Bronchial epithelial cell (primary cell): ENCODE results near the gene MSANTD2. TPM values are rescaled to one million over a fixed set of nuclear protein-coding genes. Genes with fewer than 3 reads are reported as not detected.

Source experiments
- DNase-seq: peaks from one replicate; pipeline ENCODE4 v3.0.0-alpha.2; 2010; ENCODE audit warnings: low read depth
- FAIRE-seq: peaks from 2 replicates; lab custom pipeline; 2011; peaks lifted over from hg19 to GRCh38; lab: Jason Lieb, UNC
- H3K27me3 ChIP-seq: 2 replicates; pipeline ENCODE4 v1.5.1; 2011; ENCODE audit warnings: low read length; ENCODE audit not compliant: control insufficient read depth, insufficient read depth
- H3K36me3 ChIP-seq: 2 replicates; pipeline ENCODE4 v1.5.1; 2011; ENCODE audit warnings: low read length; ENCODE audit not compliant: control insufficient read depth, insufficient read depth
- H3K4me3 ChIP-seq: 2 replicates; pipeline ENCODE4 v1.5.1; 2011; ENCODE audit warnings: mild to moderate bottlenecking, low read depth, low read length, control low read depth
- CTCF ChIP-seq: IDR thresholded peaks from 2 replicates; pipeline ENCODE4 v1.5.1; 2011; ENCODE audit warnings: mild to moderate bottlenecking, moderate library complexity, low read length, control low read depth, inconsistent platforms; ENCODE audit not compliant: insufficient read depth, severe bottlenecking
- total RNA-seq: library from RNA; depleted of rRNA; stranded (reverse); fragments of >200 nt; gene quantifications from 2 replicates; pipeline ENCODE4 v1.2.1, GENCODE V29; 2014

MSANTD2 gene
- total RNA-seq, 1 donor from 2014 or later: 2.9 TPM

- no peaks in the 10 kb centered on the region for H3K36me3 ChIP-seq
- no peak for TF ChIP-seq CTCF
- peaks cover 3% of the 10 kb centered on the region for H3K27me3 ChIP-seq
- no peak overlapping the region for H3K4me3 ChIP-seq
- DNase-seq (no peak), FAIRE-seq (no peak)
Observed at GRCh38 chr11:124830749-124831148, 30.5 kb upstream of the MSANTD2 start.

GRCh38 chr11:124829986-124830385 lies 29.8 kb upstream of the MSANTD2 start:
- Histone ChIP-seq H3K27me3 (peaks cover 3% of the 10 kb centered on the region), H3K4me3 (no peak overlapping the region), H3K36me3 (no peaks in the 10 kb centered on the region)
- TF ChIP-seq CTCF: no peak
- no peak for FAIRE-seq
- DNase-seq: no peak

GRCh38 chr11:124825876-124826275 lies 25.7 kb upstream of the MSANTD2 start:
- no peak for TF ChIP-seq CTCF

GRCh38 chr11:124823512-124824376 lies 23.5 kb upstream of the MSANTD2 start:
- no peaks in the 10 kb centered on the region for H3K27me3 ChIP-seq
- H3K4me3 ChIP-seq: no peak overlapping the region
- DNase-seq (no peak), FAIRE-seq (no peak)
- TF ChIP-seq CTCF: no peak
- H3K36me3 ChIP-seq: no peaks in the 10 kb centered on the region

More at GRCh38 chr11:124825876-124826275, 25.7 kb upstream of the MSANTD2 start:
- Histone ChIP-seq H3K4me3 (no peak overlapping the region), H3K27me3 (peaks cover 2% of the 10 kb centered on the region), H3K36me3 (no peaks in the 10 kb centered on the region)
- no peak for DNase-seq
- peak; percentile 81 for FAIRE-seq

- peaks cover 1% of the 10 kb centered on the region for H3K27me3 ChIP-seq
- FAIRE-seq (no peak), DNase-seq (no peak)
- H3K4me3 ChIP-seq: no peak overlapping the region
- H3K36me3 ChIP-seq: no peaks in the 10 kb centered on the region
- no peak for TF ChIP-seq CTCF
Observed at GRCh38 chr11:124821995-124822730, 22.0 kb upstream of the MSANTD2 start.
